Astrocyte (in vitro differentiated cells and primary cell): ENCODE measurements around the gene LYRM2.

ENCODE experiments used
- EZH2 ChIP-seq: IDR thresholded peaks from 2 replicates; pipeline ENCODE4 v1.6.1; 2012; ENCODE audit warnings: mild to moderate bottlenecking, low read length, inconsistent platforms; ENCODE audit not compliant: insufficient read depth
- TF ChIP-seq, protein P1 (sequence below): IDR thresholded peaks from 2 replicates; pipeline ENCODE4 v1.5.1; 2011; ENCODE audit warnings: low read depth, mild to moderate bottlenecking, inconsistent platforms, low read length, moderate library complexity; ENCODE audit not compliant: insufficient read depth

DNA sequence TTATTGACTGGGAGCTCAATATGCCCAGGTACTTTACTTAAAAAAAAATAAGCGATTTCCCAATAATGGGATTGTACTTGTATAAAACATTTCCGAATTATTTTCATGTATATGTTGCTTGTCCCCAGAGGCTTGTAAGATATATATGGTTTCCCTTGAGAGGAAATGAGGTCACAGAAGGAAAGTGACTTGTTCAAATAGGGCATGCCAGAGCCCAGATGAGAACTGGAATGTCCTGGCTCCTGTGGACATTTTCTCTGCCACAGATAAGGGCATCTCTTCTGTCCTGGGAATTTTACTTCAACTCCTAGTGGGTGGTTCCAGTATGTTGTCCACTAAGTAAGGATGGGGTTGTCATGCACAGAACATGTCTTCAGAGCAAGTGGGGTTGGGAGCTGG is 63.0 kb downstream of the LYRM2 start:
- TF ChIP-seq, protein P1, sequence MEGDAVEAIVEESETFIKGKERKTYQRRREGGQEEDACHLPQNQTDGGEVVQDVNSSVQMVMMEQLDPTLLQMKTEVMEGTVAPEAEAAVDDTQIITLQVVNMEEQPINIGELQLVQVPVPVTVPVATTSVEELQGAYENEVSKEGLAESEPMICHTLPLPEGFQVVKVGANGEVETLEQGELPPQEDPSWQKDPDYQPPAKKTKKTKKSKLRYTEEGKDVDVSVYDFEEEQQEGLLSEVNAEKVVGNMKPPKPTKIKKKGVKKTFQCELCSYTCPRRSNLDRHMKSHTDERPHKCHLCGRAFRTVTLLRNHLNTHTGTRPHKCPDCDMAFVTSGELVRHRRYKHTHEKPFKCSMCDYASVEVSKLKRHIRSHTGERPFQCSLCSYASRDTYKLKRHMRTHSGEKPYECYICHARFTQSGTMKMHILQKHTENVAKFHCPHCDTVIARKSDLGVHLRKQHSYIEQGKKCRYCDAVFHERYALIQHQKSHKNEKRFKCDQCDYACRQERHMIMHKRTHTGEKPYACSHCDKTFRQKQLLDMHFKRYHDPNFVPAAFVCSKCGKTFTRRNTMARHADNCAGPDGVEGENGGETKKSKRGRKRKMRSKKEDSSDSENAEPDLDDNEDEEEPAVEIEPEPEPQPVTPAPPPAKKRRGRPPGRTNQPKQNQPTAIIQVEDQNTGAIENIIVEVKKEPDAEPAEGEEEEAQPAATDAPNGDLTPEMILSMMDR, result no peak
- no peak for TF ChIP-seq EZH2
